GM10266 (cell line): ENCODE results near the gene SERPING1.

Source experiments
- DNase-seq: peaks from one replicate; pipeline ENCODE4 v3.0.0; 2012; ENCODE audit errors: extremely low spot score
- TF ChIP-seq, protein P1 (sequence below): IDR thresholded peaks from 2 replicates; pipeline ENCODE4 v1.5.1; 2012; ENCODE audit warnings: mild to moderate bottlenecking, low read depth; ENCODE audit not compliant: control insufficient read depth, insufficient read depth; ENCODE audit errors: missing control alignments

SERPING1 gene

GRCh38 chr11:57597461-57597915 lies at the start of gene SERPING1:
Gene SERPING1 (plus strand): TSS chr11:57597685. CDS start chr11:57598271, 586 bp downstream.
- TF ChIP-seq, protein P1, sequence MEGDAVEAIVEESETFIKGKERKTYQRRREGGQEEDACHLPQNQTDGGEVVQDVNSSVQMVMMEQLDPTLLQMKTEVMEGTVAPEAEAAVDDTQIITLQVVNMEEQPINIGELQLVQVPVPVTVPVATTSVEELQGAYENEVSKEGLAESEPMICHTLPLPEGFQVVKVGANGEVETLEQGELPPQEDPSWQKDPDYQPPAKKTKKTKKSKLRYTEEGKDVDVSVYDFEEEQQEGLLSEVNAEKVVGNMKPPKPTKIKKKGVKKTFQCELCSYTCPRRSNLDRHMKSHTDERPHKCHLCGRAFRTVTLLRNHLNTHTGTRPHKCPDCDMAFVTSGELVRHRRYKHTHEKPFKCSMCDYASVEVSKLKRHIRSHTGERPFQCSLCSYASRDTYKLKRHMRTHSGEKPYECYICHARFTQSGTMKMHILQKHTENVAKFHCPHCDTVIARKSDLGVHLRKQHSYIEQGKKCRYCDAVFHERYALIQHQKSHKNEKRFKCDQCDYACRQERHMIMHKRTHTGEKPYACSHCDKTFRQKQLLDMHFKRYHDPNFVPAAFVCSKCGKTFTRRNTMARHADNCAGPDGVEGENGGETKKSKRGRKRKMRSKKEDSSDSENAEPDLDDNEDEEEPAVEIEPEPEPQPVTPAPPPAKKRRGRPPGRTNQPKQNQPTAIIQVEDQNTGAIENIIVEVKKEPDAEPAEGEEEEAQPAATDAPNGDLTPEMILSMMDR: no peak
- no peak for DNase-seq

GRCh38 chr11:57547854-57548377 lies 49.6 kb upstream of the SERPING1 start:
- peak; percentile 74 for DNase-seq
- TF ChIP-seq, protein P1: no peak

DNA sequence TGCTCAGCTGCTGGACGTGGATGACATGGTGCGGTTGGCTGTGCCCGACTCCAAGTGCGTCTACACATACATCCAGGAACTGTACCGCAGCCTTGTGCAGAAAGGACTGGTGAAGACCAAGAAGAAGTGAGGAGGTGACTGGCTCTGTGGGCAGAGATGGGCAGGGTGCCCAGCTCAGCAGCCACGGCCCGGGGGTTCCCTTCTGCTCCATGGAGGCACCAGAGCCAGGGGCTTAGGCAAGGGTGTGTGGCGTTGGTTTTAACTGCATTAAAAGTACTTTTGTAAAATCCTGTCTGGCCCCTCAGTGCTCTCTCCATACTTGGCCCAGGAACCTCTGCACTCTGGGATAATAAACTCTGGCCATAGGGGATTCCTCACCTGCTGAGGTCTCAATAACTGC lies 47.5 kb upstream of the SERPING1 start:
- TF ChIP-seq, protein P1: no peak
- no peak for DNase-seq

DNA sequence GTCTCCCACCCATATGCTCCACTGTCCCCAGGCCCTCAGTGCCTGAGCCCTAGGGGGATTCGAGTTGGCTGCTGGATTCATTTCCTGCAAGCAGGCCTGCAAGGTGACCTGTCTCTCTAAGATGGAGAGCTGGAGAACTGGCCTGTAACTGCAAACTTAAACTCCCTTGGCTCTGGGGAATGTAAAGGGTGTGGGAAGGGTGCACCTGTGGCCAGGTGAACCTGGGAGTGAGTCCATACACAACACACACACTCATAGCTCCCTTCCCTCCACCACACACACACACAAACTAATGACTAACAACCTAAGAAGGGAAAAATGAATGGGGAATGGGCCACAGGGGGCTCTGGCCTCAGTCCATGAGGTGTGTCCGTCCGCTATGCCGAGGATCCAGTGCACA lies 45.5 kb upstream of the SERPING1 start:
- DNase-seq: no peak
- TF ChIP-seq, protein P1: no peak

GRCh38 chr11:57552479-57552878 lies 45.0 kb upstream of the SERPING1 start:
- no peak for DNase-seq
- TF ChIP-seq, protein P1: no peak

- TF ChIP-seq, protein P1: no peak
- DNase-seq: no peak
Observed at GRCh38 chr11:57555393-57555792, 42.1 kb upstream of the SERPING1 start.

DNA sequence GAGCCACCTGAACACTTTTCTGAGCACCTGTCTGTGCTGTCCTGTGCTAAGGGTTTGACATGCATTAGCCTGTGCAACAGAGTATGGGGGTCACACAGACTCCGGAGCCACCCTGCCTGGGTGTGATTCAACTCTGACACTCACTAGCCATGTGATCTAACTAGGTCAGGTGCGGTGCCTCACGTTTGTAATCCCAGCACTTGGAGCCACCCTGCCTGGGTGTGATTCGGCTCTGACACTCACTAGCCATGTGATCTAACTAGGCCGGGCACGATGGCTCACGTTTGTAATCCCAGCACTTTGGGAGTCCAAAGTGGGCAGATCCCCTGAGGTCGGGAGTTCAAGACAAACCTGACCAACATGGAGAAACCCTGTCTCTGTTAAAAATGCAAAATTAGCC lies 41.4 kb upstream of the SERPING1 start:
- DNase-seq: no peak
- TF ChIP-seq, protein P1: no peak
